ENCODE measurements around the gene SYT11. TPM values are rescaled to one million over a fixed set of nuclear protein-coding genes. Genes with fewer than 3 reads are reported as not detected.

SYT11 gene
- total and polyA plus RNA-seq, 12 donors = 1.1 to 28.2 (median 8.1) TPM

DNA sequence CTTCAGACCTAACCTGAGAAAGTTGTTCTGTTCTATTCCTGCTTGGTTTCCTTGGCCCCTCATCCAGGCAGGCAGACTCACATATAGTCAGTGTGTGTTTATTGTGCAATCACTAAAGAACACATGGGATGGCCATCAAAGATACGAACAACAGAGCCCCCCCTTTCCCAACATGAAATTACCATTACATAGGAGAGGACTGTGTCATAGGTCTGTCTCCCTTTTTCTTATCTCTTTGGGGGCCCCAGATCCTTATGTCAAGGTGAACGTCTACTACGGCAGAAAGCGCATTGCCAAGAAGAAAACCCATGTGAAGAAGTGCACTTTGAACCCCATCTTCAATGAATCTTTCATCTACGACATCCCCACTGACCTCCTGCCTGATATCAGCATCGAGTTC is 21.6 kb downstream of the SYT11 start:
- H3K27me3 ChIP-seq = no peaks in the 10 kb centered on the region
- peaks cover 0 to 11% of the 10 kb centered on the region in 2 donors for H3K4me1 ChIP-seq (replicated peaks in 1 of 2)
- no peaks in the 10 kb centered on the region for H3K36me3 ChIP-seq (replicated peaks in 1 of 2)
- no peak overlapping the region for H3K27ac ChIP-seq
- DNase-seq = no peak
- H3K9me3 ChIP-seq (replicated peaks in 1 of 3) = no peaks in the 10 kb centered on the region
- WGBS, 4 donors = 86 to 95% (median 88%) methylated on average over 6 of the region's 6 CpGs
- H3K4me3 ChIP-seq = no peak overlapping the region
- TF ChIP-seq POLR2A (IDR thresholded peaks at IDR 0.05) = no peak
- TF ChIP-seq, protein P1, sequence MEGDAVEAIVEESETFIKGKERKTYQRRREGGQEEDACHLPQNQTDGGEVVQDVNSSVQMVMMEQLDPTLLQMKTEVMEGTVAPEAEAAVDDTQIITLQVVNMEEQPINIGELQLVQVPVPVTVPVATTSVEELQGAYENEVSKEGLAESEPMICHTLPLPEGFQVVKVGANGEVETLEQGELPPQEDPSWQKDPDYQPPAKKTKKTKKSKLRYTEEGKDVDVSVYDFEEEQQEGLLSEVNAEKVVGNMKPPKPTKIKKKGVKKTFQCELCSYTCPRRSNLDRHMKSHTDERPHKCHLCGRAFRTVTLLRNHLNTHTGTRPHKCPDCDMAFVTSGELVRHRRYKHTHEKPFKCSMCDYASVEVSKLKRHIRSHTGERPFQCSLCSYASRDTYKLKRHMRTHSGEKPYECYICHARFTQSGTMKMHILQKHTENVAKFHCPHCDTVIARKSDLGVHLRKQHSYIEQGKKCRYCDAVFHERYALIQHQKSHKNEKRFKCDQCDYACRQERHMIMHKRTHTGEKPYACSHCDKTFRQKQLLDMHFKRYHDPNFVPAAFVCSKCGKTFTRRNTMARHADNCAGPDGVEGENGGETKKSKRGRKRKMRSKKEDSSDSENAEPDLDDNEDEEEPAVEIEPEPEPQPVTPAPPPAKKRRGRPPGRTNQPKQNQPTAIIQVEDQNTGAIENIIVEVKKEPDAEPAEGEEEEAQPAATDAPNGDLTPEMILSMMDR (IDR thresholded peaks at IDR 0.05) = no peak
- intact Hi-C loops (cut with DNase I) = no loop called here

DNA sequence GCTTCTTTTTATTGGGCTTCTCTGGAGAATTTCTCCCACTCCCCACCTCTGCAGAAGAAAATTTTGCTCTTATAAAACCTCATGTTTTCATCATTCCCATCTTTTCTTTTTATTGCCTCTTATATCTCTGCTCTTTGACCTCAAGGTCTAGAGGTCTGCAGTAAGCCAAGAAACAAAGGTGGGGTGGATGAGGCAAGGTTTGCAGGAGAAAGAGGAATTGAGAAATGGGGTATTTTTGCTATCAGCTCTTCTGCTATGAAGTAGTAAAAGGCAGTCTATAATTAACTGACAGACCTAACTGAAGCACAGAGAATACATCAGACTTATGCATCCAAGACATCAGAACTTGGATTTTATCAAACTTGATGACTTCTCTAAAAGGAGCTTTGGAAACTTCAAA is 22.9 kb downstream of the SYT11 start:
- intact Hi-C loops (cut with DNase I) = no loop called here
- TF ChIP-seq, protein P1 (IDR thresholded peaks at IDR 0.05) = no peak
- no peak for TF ChIP-seq POLR2A (IDR thresholded peaks at IDR 0.05)
- Histone ChIP-seq H3K36me3 (replicated peaks in 1 of 2) (no peaks in the 10 kb centered on the region), H3K9me3 (replicated peaks in 1 of 3) (no peaks in the 10 kb centered on the region), H3K27ac (no peak overlapping the region), H3K4me1 (replicated peaks in 1 of 2) (peaks cover 0 to 11% of the 10 kb centered on the region in 2 donors), H3K27me3 (no peaks in the 10 kb centered on the region), H3K4me3 (no peak overlapping the region)
- no peak for DNase-seq

- Histone ChIP-seq H3K4me1 (replicated peaks in 1 of 2) (peaks cover 0 to 11% of the 10 kb centered on the region in 2 donors), H3K9me3 (replicated peaks in 1 of 3) (no peaks in the 10 kb centered on the region), H3K36me3 (replicated peaks in 1 of 2) (no peaks in the 10 kb centered on the region), H3K4me3 (no peak overlapping the region), H3K27ac (no peak overlapping the region), H3K27me3 (no peaks in the 10 kb centered on the region)
- TF ChIP-seq POLR2A (IDR thresholded peaks at IDR 0.05) = no peak
- TF ChIP-seq, protein P1 (IDR thresholded peaks at IDR 0.05) = no peak
- DNase-seq = no peak
- intact Hi-C loops (cut with DNase I) = no loop called here
- WGBS, 4 donors = 72 to 87% (median 80%) methylated on average over 2 of the region's 2 CpGs
Measured at GRCh38 chr1:155882766-155883165, 23.4 kb downstream of the SYT11 start.

- no peak for TF ChIP-seq POLR2A (IDR thresholded peaks at IDR 0.05)
- Histone ChIP-seq H3K4me3 (no peak overlapping the region), H3K4me1 (replicated peaks in 1 of 2) (peaks cover 0 to 11% of the 10 kb centered on the region in 2 donors), H3K27ac (peak overlapping the region in 2 of 5 donors; percentile 7 to 56), H3K9me3 (replicated peaks in 1 of 3) (no peaks in the 10 kb centered on the region), H3K36me3 (replicated peaks in 1 of 2) (no peaks in the 10 kb centered on the region), H3K27me3 (no peaks in the 10 kb centered on the region)
- intact Hi-C loops (cut with DNase I) = no loop called here
- DNase-seq = peak in 4 of 7 donors; percentile 25 to 40 (median 36)
- 57 to 59% (median 58%) methylated on average over 9 of the region's 9 CpGs for WGBS, 4 donors
Measured at GRCh38 chr1:155884031-155884960, 24.9 kb downstream of the SYT11 start.
